ENCODE results near the gene DYSF.
A peak's percentile ranks its signal among the peaks of the same experiment; 100 is the strongest.

DYSF gene

DNA sequence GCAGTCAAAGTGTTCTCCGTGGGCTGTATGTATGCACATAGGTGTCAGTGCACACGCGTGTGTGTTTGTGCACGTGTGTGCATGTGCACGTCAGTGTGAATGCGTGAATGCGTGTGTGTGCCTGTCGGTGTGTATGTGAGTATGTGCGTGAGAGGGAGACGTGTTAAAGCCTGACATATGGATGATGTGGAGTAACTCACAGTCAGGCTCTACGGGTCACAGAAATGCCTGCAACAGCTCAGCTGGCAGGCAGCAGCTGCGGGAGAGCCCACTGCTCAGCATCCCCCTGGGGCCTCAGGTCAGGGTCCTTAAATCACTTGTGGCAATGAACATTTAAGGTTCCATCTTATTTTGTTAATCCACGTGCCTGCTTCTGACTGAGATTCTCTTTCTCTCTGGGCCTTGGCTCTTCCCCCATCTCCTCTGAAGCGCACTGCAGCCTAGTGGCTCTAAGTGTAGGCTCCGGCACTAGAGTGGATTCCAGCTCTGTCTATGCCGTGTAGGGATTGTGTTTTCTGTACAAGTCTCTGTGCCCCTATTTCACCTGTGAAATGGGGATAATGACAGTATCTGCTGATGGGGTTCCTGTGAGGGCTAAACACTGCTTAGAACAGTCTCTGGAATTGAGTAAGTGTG lies 63.0 kb downstream of the DYSF start (continued):
- TF ChIP-seq, protein P1, sequence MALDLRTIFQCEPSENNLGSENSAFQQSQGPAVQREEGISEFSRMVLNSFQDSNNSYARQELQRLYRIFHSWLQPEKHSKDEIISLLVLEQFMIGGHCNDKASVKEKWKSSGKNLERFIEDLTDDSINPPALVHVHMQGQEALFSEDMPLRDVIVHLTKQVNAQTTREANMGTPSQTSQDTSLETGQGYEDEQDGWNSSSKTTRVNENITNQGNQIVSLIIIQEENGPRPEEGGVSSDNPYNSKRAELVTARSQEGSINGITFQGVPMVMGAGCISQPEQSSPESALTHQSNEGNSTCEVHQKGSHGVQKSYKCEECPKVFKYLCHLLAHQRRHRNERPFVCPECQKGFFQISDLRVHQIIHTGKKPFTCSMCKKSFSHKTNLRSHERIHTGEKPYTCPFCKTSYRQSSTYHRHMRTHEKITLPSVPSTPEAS (tag by site-specific recombination; IDR thresholded peaks at IDR 0.05), result no peak
- TF ChIP-seq ZSCAN16 (tag by site-specific recombination; IDR thresholded peaks at IDR 0.05) (no peak), ZBTB21 (tag by site-specific recombination; IDR thresholded peaks at IDR 0.05) (no peak), ZFP41 (tag by site-specific recombination; IDR thresholded peaks at IDR 0.05; ENCODE audit: borderline replicate concordance) (no peak), ZNF791 (tag by site-specific recombination; IDR thresholded peaks at IDR 0.05) (no peak), ZNF701 (tag by site-specific recombination; IDR thresholded peaks at IDR 0.05) (no peak), ZNF132 (tag by site-specific recombination; IDR thresholded peaks at IDR 0.05; ENCODE audit: borderline replicate concordance) (no peak), ZSCAN30 (tag by site-specific recombination; IDR thresholded peaks at IDR 0.05) (no peak)

DNA sequence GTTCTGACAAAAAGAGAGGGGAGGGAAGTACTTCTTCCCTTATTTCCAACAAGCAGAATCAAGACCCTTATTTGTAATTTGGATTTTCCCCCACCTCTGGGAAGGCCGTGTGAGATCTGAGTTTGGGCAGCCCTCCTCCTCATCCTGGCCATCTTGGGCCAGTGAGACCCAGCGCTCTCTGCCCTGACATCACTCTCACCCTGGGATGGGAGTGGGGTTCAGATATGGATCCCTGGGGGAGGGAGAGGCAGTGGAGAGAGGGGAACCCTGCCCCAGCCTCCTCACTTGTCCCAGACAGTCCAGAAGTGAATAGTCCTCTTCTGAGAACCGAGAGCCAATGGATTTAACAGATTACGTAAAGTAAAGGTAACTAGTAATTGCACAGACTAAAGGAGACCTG lies 64.5 kb downstream of the DYSF start:
- Histone ChIP-seq H3K4me3 (ENCODE audit: low read depth, low read length) (no peak overlapping the region), H3K9me3 (ENCODE audit: control insufficient read depth, insufficient read depth, low read depth, low read length) (no peaks in the 10 kb centered on the region), H3K36me3 (ENCODE audit: control insufficient read depth in 2 of 2, insufficient read depth in 1 of 2, low read length in 2 of 2) (no peaks in the 10 kb centered on the region), H3K4me1 (ENCODE audit: control insufficient read depth, insufficient read depth, low read length) (no peaks in the 10 kb centered on the region), H3K27ac (ENCODE audit: extremely low read depth, low read depth, low read length) (no peak overlapping the region)
- ChIA-PET CTCF (interaction anchor here (0.6 to 1.4 kb wide), 4 partner anchors 12 to 275 kb away, joined by 3 to 5 read pairs (median 4); no protein-coding TSS in a partner anchor), POLR2A (interaction anchor here (0.7 kb wide), 1 partner anchor 419 kb away, joined by 4 read pairs; no protein-coding TSS in a partner anchor)
- no peak for TF ChIP-seq ZNF175 (tag by site-specific recombination; IDR thresholded peaks at IDR 0.05)
- TF ChIP-seq ZEB2 (tag by site-specific recombination; IDR thresholded peaks at IDR 0.05), result no peak
- no peak for TF ChIP-seq ZBTB1 (tag by site-specific recombination; IDR thresholded peaks at IDR 0.05)
- no peak for TF ChIP-seq ZNF521 (tag by site-specific recombination; IDR thresholded peaks at IDR 0.05)

DNA sequence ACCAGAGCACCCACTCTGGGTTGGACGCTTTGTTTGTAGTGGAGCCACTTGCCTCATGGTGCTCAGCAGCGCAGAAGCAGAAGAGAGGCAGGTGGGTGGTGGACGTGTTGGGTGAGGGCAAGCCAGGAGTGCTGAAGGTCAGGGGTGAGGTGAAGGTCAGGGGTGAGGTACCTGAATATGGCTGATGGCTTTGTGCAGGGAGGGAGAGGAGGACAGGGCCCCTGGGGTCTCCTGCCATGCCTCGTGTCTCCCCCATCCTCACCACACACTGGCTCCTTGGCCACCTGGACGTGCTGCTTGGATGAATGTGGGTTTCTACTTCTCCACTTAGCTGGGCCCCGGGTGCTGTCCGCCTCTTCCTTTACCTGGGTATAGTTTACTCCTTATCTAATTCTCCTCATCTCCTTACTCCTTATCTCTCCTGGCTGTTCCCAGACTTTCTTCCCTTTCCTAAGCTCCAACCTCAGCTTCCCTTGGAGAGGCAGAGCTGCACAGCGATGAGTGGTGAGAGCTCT lies 68.1 kb downstream of the DYSF start:
- H3K9me3 ChIP-seq (ENCODE audit: control insufficient read depth, insufficient read depth, low read depth, low read length), result no peaks in the 10 kb centered on the region
- CTCF ChIA-PET, result no interaction called here
- POLR2A ChIA-PET, result no interaction called here

DNA sequence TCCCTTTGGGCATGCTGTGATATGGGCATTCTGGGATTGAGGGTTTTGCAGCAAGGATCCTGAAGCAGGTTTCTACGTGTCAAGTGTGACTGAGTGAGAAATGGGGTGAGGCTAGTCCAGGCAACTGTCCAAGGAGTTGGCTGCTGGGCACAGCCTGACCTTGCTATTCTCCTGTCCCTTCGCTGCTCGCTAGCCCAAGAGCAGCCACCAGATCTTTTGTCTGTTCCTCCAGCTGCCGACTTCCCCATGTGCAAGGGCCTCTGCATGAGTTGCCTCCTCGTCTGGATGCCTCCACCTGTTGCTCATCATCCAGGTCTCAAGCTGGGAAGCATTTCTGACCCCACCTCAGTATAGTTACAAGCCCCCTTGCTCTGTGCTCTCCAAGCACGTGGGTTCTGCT lies 71.1 kb downstream of the DYSF start:
- H3K27ac ChIP-seq (ENCODE audit: extremely low read depth, low read depth, low read length), result no peak overlapping the region
- H3K4me1 ChIP-seq (ENCODE audit: control insufficient read depth, insufficient read depth, low read length), result no peaks in the 10 kb centered on the region
- TF ChIP-seq KLF7 (tag by site-specific recombination; IDR thresholded peaks at IDR 0.05; ENCODE audit: borderline replicate concordance), result no peak
- TF ChIP-seq ZNF211 (tag by site-specific recombination; IDR thresholded peaks at IDR 0.05; ENCODE audit: low read depth), result no peak
- peak; percentile 48; the same call in 1 of the 2 replicates for TF ChIP-seq SCRT1 (tag by site-specific recombination; IDR thresholded peaks at IDR 0.05; ENCODE audit: borderline replicate concordance)
- TF ChIP-seq SCRT2 (tag by site-specific recombination; IDR thresholded peaks at IDR 0.05), result peak; percentile 89
- TF ChIP-seq ZNF548 (tag by site-specific recombination; IDR thresholded peaks at IDR 0.05), result no peak
- no peaks in the 10 kb centered on the region for H3K9me3 ChIP-seq (ENCODE audit: control insufficient read depth, insufficient read depth, low read depth, low read length)
- H3K4me3 ChIP-seq (ENCODE audit: low read depth, low read length), result no peak overlapping the region
- ChIA-PET POLR2A (no interaction called here), CTCF (no interaction called here)
- no peaks in the 10 kb centered on the region for H3K36me3 ChIP-seq (ENCODE audit: control insufficient read depth in 2 of 2, insufficient read depth in 1 of 2, low read length in 2 of 2)

More for the DNA sequence above, 68.1 kb downstream of the DYSF start:
- no peak for TF ChIP-seq KLF10 (tag by site-specific recombination; IDR thresholded peaks at IDR 0.05)
- TF ChIP-seq, protein P2, sequence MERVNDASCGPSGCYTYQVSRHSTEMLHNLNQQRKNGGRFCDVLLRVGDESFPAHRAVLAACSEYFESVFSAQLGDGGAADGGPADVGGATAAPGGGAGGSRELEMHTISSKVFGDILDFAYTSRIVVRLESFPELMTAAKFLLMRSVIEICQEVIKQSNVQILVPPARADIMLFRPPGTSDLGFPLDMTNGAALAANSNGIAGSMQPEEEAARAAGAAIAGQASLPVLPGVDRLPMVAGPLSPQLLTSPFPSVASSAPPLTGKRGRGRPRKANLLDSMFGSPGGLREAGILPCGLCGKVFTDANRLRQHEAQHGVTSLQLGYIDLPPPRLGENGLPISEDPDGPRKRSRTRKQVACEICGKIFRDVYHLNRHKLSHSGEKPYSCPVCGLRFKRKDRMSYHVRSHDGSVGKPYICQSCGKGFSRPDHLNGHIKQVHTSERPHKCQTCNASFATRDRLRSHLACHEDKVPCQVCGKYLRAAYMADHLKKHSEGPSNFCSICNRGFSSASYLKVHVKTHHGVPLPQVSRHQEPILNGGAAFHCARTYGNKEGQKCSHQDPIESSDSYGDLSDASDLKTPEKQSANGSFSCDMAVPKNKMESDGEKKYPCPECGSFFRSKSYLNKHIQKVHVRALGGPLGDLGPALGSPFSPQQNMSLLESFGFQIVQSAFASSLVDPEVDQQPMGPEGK (tag by site-specific recombination; IDR thresholded peaks at IDR 0.05), result no peak
- TF ChIP-seq ZNF701 (tag by site-specific recombination; IDR thresholded peaks at IDR 0.05), result no peak
- TF ChIP-seq ZNF529 (tag by site-specific recombination; IDR thresholded peaks at IDR 0.05; ENCODE audit: insufficient replicate concordance), result no peak
- TF ChIP-seq ZNF777 (tag by site-specific recombination; IDR thresholded peaks at IDR 0.05; ENCODE audit: borderline replicate concordance), result no peak
- TF ChIP-seq REPIN1 (tag by site-specific recombination; IDR thresholded peaks at IDR 0.05; ENCODE audit: low read depth), result no peak
- TF ChIP-seq ZNF132 (tag by site-specific recombination; IDR thresholded peaks at IDR 0.05; ENCODE audit: borderline replicate concordance), result no peak
- TF ChIP-seq ZNF658 (tag by site-specific recombination; IDR thresholded peaks at IDR 0.05), result no peak
- TF ChIP-seq ZBTB7A (tag by site-specific recombination; IDR thresholded peaks at IDR 0.05; ENCODE audit: low read depth), result no peak
- TF ChIP-seq HOXA7 (CRISPR knock-in tag; IDR thresholded peaks at IDR 0.05; ENCODE audit: borderline replicate concordance), result no peak
- no peaks in the 10 kb centered on the region for H3K4me1 ChIP-seq (ENCODE audit: control insufficient read depth, insufficient read depth, low read length)
- H3K36me3 ChIP-seq (ENCODE audit: control insufficient read depth in 2 of 2, insufficient read depth in 1 of 2, low read length in 2 of 2), result no peaks in the 10 kb centered on the region
- no peak overlapping the region for H3K27ac ChIP-seq (ENCODE audit: extremely low read depth, low read depth, low read length)
- no peak overlapping the region for H3K4me3 ChIP-seq (ENCODE audit: low read depth, low read length)

Measured in HEK293 (cell line).